ENCODE results near the gene ACTC1.

Gene ACTC1

DNA sequence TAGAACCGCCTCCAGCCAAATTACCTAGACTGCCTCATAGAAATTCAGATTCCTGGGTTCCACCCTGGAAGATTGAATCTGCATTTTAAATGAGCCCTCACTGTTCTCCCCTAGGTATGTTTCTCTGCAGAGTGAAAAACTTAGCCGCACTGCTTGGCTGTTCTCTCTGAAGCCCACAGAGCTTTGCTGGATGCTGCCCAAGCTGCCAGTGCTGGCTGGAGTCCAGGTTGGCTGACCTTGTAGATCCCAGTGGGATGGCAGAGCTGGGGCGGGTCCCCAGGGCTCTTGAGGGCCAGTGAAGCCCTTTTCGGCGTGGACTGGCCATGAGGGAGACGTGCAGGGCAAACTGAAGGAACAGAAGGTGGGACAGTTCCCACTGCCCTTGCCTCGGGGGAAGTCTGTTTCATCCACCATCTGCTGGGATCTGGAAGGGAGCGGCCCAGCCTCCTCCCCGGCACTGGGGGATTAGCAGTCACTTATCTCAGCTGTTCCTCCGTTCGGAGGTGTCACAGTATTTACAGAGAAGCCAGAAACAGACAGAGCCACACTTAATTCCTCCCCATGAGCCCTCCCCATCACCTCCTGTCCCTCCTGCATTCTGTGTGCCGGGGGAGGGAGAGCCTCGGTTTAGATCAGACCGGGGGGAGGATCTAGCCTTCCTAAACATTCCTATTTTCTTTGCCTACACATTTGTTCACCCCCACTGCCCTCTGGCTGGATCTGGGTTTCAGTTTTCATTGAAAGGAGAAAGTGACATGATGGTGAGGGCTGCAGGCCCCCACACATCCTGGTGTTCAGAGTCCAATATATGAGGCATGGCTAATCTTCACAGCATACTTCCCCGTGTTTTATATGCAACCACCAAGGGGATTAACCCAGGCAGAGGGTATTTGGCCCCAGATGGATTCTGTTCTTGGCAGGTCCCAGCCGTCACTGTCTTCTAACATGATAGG is 4.1 kb upstream of the ACTC1 start:
- no peak for DNase-seq

DNA sequence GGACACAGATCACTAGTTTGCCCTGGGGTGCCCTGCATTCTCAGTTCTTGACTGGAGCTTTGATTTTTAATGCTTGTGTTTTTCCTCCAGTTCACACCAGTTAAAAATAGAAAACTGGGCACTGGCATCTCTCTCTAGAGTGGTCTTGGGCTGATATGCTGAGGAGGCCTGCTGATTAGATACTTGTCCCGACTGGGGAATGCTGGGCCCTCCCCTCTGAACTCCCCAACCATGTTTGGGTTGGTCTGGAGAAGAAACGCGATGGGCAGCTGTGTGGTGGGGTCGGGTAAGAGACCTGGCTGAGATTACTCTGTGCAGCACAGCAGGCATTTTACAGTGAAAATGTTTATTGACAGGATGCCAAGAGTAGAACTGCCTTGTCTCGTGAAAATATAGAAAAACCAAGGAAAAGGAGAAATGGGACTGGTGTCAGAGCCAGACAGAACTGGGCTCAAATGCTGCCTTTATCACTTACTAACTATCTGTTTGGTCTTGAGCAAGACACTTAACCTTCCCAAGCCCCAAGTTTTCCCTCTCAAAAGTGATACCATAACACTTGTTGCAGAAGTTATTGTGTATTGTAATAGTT is 1.6 kb upstream of the ACTC1 start:
- DNase-seq = no peak

DNA sequence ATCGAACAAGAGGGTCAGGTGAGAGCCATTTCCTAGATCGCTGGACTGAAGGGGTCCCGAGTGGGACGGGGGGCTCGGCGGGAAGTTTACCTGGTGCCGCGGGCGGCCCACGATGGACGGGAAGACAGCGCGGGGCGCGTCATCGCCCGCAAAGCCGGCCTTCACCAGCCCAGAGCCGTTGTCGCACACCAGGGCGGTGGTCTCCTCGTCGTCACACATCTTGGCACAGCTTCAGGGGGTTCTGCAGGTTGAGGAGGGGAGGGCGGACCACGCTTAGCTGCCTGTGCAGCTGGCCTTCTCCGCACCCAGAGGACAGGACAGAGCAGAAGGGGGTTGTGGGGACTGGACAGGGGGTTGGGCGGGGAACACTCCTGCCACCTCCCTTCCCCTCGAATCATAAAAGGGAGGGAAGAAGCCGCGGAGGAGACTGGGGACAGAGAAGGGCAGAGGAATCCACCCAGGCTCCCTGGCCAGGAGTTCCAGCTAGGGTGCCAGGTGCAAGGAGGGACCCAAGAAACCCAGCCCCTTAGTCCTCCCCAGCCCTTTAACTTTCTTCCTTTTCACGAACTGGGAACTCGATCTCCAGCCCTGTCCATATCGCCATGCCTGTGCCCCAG is 651 bp downstream of the ACTC1 start:
- no peak for DNase-seq

DNA sequence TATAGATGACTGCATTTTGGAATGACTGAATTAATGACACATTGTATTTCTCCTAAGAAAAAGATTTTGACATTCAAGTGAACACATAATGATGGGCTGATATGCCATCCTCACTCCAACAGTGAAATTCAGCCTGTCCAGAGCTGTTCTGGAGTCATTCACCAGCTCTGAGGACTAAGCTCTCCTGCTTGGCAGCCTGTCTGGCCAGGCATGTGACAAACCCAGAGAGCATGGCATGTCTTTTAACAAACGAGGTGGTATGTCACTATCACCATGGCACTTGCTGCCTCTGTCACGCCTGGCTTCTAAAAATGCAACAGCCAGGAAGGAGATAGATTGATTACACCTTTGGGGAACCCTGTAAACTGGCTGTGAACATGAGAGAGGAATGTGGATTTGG is 1.4 kb downstream of the ACTC1 start:
- no peak for DNase-seq

DNA sequence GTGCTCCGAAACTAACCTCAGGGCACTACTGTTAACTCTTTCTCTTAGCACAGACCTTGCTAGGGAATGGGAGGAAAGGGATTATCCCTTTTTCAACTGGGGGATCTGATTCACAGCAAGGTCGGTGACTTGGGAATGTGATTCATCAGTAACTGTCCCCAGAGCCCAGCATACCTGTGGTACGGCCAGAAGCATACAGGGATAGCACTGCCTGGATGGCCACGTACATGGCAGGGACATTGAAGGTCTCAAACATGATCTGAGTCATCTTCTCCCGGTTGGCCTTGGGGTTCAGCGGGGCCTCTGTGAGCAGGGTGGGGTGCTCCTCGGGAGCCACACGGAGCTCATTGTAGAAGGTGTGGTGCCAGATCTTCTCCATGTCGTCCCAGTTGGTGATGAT is 2.3 kb downstream of the ACTC1 start:
- no peak for DNase-seq

DNA sequence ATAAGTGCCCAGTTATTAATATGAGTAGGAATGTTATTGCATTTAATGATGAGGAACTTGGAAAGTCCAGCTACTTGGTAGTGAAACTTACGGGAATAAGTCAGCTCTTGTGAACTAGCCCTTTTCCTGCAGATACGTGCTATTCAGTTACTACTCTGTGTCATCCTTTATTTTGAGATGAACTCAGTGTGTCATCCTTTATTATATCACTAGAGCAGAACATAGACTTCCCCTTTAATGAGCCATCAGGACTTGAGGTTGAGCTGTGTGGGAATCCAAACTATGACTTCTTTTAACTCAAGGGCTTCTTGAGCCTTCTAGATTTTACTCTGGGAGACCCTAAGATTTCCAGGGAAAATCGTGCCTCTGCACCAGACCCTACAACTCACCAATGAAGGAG is 3.6 kb downstream of the ACTC1 start:
- DNase-seq = no peak

DNA sequence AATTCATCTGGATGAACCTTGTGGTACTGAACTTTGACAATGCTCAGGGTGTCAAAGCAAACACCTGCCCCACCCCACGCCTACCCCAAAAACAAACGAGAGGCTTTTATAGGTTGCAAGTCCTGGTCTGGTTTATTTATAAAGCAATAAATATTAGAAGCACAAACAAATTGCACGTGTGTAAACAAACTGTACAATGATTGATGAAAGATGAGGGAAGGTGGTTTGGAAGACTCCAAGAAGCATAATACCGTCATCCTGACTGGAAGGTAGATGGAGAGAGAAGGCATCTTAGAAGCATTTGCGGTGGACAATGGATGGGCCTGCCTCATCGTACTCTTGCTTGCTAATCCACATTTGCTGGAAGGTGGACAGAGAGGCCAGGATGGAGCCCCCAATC is 5.2 kb downstream of the ACTC1 start:
- no peak for DNase-seq

DNA sequence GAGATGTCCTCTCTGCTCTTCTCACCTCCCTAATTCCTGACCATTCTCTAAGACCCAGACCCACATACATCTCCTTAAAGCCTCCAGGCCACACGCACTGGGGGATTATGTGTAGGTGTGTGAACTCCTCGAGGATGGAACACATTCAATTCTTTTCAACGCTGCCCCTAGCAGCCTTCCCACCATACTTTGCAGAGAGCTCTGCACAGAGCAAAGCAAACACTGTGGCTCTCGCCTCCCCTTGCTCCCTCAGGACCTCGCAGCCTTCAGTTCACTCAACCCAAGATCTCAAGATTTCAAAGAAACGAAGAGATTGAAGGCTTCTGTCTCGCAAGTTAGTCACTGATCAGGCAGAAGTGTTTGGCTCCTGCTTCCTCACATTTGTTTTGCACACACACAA is 6.0 kb downstream of the ACTC1 start:
- DNase-seq = no peak

DNA sequence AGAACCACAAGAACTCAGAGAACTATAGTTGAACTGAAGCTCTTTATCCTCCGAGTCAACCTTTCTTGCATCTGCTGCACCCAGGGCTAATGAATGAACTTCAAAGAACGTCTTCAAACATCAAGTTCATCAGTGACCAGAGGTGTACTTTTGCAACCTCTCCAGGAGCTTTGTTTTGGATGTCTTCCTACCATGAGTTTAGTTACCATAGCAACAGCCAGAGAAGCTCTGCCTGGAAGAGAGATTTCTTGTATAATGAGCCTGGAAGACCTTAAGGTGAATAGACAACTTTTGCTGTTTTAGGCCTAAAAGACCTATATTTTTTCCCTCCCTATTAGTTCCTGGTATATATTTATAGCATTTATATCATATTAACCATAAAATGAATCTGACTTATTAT is 9.1 kb downstream of the ACTC1 start:
- no peak for DNase-seq

DNA sequence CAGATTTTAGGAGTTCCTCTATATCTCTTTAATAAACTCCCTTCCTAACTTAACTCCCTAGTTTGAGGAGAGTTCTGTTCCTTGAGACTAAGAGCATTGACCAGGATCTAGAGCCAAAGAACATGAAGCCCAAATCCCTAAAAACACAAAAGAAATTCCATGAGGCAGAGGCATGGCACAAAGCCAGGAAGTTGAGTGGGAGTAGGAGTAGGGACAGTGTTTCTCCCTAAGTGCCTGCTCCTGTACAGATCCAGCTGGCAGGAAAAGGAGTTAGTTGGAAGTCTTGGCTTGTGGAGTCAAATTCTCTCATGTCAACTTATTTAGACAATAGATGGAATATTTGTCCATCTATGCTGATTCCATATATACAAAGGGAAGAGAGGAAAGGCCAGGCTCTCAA is 11.4 kb downstream of the ACTC1 start:
- no peak for DNase-seq

DNA sequence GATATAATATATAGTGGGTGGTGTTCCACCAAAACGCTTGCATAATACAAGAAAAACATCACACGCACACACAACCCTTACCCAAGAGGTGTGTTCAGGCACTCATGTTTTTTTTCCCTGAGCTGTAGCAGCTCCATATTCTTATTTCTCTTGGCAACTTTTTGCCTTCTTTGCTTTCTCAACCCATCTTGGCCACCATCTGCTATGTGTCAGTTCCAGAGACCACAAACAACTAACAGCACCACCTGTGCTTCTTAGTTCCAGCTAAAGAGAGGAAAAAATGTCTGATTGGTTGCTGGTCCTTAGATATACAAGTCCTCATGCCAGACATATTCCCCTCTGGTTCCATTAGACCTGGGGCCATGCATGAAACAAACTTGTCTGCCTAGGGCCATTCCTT is 11.9 kb downstream of the ACTC1 start:
- no peak for DNase-seq

DNA sequence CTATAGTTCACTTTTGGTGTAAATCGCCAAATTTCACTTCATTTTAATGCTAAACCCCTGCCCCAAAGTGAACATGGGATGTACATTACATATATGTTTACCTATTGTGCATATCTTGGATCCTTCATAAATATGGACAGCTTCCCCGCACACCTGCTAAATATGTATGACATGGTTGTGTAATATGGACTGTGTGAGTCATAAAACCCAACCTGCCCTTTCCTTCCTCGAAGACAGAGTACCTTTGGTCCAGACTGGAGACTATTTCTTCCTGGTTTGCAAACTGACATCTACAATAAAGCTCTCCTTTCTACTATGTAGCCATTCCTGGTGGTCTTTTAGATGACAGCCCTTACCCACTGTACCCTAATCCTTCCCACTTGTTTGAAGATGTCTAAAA is 12.4 kb downstream of the ACTC1 start:
- DNase-seq = no peak

DNA sequence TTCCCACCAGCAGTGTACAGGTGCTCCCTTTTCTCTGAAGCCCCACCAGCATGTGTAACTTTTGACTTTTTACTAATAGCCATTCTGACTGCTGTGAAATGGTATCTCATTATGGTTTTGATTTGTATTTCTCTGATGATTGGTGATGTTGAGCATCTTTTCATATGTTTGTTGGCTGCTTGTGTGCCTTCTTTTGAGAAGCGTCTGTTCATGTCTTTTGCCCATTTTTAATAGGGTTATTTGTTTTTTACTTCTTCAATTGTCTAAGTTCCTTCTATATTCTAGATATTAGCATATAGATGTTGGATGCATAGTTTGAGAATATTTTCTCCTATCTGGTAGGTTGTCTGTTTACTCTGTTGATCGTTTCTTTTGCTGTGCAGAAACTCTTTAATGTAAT is 14.6 kb downstream of the ACTC1 start:
- DNase-seq = no peak

DNA sequence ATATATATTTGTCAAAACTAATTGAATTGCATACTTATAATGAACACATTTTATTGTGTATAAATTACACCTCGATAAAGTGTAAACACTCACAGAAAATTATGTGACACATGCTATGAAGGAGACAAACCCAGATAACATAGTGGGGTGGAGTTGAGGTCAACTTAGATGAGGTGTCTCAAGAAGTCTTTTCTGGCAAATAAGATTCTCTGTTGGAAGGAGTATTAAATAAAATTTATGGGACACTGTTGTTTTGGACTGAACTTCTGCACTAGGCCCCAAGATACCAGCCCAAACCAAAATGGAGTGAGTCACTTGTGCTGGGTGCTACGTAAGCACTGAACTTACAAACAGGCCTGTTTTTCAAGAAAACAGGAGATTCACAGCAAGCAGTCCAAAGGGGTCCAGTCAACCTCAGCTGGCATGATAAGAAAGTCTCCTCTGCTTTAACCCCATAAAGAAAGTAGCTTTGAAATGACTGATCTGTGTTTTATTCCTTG is 18.7 kb downstream of the ACTC1 start:
- no peak for DNase-seq

DNA sequence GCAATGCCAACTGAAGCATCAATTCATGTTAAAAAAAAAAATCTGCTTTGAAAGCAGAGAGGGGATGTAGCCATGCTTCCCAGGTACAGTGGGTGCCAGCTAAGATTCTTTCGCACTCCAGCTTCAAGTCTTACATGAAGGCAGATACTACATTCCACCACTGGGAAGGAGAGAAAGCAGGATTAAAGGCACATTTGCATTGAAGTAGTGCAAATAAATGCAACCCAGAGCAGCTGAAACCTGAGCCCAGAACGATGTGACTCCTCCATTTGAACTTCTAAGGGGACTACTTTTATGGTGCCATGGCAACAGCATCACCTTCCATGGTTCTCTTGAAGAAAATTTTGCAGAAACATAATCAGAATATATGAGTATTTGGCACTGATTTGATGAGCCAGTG is 21.4 kb downstream of the ACTC1 start:
- DNase-seq = no peak

DNA sequence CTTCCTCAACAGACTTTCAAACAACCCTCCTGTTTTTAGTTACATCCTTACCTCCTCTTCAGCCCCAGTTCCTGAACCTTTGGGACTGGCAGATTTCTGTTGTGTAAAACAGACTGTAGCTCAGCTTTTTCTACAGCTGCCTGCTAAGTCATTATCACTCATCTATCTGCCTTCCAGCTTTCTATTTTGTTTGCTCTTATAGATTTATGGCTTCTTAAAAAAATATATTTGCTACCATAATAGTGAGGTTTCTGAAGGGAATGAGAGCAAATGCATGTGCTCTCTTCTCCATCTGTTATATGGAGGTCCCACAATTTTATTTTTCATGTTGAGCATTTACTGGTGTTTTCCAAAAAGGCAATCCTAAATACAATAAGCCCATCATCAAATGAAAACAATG is 22.3 kb downstream of the ACTC1 start:
- no peak for DNase-seq

DNA sequence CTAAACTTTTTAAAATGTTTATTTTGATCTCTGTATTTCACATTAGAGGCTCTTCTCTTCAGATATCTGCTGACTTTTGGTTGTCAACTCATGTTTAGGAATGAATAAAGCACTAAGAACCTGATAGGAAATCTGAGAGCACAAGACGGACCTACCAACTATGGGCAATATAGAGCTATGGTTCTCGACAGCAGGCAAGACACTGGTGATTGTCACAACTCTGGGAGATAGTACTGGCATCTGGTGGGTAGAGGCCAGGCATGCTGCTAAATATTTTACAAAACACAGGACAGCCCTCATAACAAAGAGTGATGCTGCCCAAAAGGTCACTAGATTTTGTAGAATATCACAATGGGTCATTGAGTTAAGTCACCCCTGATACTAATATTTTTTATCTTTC is 23.0 kb downstream of the ACTC1 start:
- DNase-seq = no peak

DNA sequence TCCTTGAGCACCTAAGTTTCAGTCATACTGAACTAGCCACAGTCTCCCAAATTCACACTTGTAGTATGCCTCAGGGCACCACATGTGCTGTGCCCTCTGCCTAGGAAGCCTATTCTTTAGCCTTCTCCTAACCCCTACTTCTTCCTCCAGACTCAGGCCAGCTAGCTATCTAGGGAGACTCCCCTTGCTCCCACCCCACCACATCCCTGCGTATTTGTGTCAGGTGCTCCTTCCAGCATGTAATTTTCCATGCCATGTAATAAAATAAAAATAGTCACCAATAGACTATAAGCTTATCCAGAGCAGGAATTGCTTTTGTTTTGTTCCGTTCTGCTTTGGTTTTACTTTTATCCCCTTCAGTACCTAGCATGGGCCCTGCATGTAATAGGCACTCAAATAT is 25.6 kb downstream of the ACTC1 start:
- no peak for DNase-seq

DNA sequence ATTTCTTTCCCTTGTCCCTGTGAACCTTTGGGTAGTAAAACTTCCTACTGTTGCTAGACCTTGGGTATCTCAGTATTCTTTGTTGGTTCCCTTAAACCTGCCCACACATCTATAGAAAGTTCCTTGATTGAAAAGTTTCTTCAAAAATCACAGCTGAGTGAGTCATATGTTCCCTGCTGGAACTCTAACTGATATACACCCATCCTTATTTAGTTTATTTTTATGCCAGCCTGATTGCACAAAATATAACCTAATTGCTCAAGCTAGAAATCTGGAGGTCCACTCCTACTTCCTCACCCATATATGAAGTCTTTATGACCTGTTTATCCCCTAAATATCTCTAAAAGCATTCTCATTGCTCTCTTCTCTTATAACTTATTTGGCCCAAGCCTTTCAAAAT is 26.8 kb downstream of the ACTC1 start:
- no peak for DNase-seq

DNA sequence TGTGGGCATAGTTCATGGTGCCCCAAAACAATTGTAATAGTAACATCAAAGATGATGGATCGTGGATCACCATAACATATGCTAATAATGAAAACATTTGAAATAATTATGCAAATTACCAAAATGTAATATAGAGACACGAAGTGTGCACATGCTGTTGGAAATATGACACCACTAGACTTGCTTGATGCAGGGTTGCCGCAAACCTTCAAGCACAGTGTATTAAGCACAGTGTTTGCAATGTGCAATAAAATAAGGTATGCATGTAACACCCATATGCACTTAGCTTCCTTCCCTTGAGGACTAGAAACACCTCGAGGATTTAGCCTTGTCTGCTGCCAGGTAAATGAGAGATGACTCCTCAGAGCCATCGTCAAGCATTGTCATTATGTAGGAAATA is 29.6 kb downstream of the ACTC1 start:
- no peak for DNase-seq

DNA sequence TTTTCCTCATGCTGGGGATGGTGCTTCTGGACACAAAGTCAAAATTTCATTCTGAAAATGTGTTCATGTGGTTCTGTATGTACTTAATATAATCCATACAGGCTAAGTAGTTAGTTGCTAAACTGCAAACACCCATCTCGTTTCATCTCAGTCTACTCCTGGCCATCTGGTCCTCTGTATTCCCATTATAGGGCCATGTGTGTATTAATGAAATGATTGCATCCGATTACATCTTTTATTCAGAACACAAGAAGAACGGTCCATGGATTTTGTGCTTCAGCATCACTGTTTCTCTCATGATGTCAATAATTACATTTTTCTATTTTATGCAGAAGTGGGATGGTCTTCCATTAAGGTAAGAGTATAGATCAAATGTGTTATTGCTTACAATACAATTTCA is 34.4 kb downstream of the ACTC1 start:
- DNase-seq = no peak

DNA sequence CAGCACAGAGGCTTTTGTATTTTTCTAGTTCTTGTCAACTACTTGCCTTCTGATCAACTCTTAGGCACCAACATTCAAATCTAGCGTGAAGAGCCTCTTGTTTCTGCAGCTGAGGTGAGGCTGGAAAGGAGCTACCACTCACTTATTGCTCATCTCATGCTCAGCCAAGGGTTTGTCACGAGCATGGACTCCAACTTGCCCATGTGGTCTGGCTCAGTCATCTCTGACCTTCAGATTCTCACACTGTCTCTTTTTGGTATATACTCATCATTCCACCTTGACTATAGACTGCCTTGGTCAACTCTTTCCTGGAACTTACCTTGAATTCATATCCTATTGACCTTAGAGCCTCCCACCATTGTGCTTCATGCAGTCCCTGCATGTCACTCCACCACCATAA is 35.4 kb downstream of the ACTC1 start:
- no peak for DNase-seq

DNA sequence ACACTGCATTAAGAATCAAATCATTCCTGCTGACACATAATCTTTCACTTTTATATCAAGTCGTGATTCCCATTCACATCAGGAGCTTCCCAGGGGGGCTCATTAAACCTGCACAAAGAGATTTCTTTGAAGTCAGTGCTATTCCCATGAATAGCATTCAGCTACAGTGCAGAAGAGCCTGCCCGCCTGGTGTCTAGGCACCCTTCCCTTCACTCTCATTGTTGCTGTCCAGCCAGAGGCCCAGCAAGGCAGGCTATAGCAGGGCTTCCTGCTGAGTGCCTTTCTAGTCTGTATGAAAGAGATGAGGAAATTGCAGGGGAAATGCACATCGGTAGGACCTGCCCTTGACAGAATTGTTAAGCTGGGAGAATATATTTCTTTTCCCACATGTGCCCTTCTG is 36.0 kb downstream of the ACTC1 start:
- no peak for DNase-seq

DNA sequence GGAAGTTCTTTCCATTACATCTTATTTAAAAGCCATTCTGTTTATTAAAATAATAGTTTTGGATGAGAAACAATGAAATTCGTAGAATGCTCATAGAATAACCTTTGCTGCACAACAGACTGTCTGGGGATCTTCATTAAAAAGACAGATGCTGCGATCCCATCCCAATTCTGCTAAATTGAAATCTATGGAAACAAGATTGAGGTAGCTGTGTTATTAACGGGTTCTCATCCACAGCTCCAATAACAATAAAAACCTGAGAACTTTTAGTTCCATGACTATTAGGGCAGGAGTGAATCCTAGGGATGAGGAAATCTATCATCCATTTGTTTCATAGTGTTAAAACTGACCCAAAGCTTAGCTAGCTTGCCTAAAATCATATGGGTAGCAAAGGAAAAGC is 38.1 kb downstream of the ACTC1 start:
- DNase-seq = no peak

All from CD4-positive, alpha-beta T cell treated with Interleukin-15 for 1 hour (primary cell).